HepG2 (cell line): Measurements from ENCODE around the gene PLXDC2. TPM values are rescaled to one million over a fixed set of nuclear protein-coding genes. Genes with fewer than 3 reads are reported as not detected.
A peak's percentile ranks its signal among the peaks of the same experiment; 100 is the strongest.

Experiments
- ATAC-seq: fragments of 200-7000 bp; cut with Tn5 transposase; 3 replicates; pipeline ENCODE4 v1.9.1; 2020; ENCODE audit warnings: mild to moderate bottlenecking, moderate library complexity
- BruUV-seq: library from RNA; stranded (reverse); fragments of 400-500 nt; replicated peaks from 2 replicates; lab custom pipeline; 2021; lab: Mats Ljungman, UMichigan
- CTCF ChIA-PET: fragments of 300-600 bp; formaldehyde crosslinking; extraction: SDS; loops from one replicate; lab custom pipeline; 2021; ENCODE audit warnings: low total read pairs, inconsistent platforms, low intra/inter-chr PET ratio; lab: Yijun Ruan, JAX
- POLR2A ChIA-PET: fragments of 350-600 bp; sonication (Branson Sonifier 250); formaldehyde crosslinking; loops from one replicate; lab custom pipeline; 2020; ENCODE audit warnings: antibody characterized with exemption, inconsistent platforms; lab: Yijun Ruan, JAX
- DNase-seq: peaks from one replicate; pipeline ENCODE4 v3.0.0-alpha.2; 2015; ENCODE audit warnings: low spot score
- FAIRE-seq: peaks from 3 replicates; lab custom pipeline; 2011; peaks lifted over from hg19 to GRCh38; lab: Jason Lieb, UNC
- H2AFZ ChIP-seq: one replicate; pipeline ENCODE4 v1.6.1; 2011; ENCODE audit warnings: low read length, inconsistent platforms
- H3K27ac ChIP-seq: fragments of 300-600 bp; 3 replicates; pipeline ENCODE4 v1.8.0; 2011; ENCODE audit warnings: mixed run types, mild to moderate bottlenecking, mixed read lengths, low read length, inconsistent platforms; ENCODE audit not compliant: insufficient read depth; ENCODE audit errors: extremely low read length
- H3K27me3 ChIP-seq, 2 experiments: fragments of 200-600 bp in 1 of 2; 2 replicates in 1 of 2; 3 replicates in 1 of 2; pipeline versions ENCODE4 v1.6.0 to v1.8.0; 2011; ENCODE audit warnings: low read length in 2 of 2, mild to moderate bottlenecking in 2 of 2, moderate library complexity in 2 of 2, inconsistent platforms in 1 of 2; ENCODE audit not compliant: insufficient read depth in 2 of 2, control insufficient read depth in 1 of 2
- H3K36me3 ChIP-seq, 2 experiments: fragments of 200-600 bp in 1 of 2; replicated peaks in 1 of 2; 2 replicates in 1 of 2; 3 replicates in 1 of 2; pipeline versions ENCODE4 v1.5.1 to v1.8.0; 2011; ENCODE audit warnings: low read length in 2 of 2, inconsistent platforms in 1 of 2; ENCODE audit not compliant: insufficient read depth in 2 of 2, control insufficient read depth in 1 of 2
- H3K4me1 ChIP-seq: 2 replicates; pipeline ENCODE4 v1.5.1; 2012; ENCODE audit warnings: low read length, inconsistent platforms; ENCODE audit not compliant: insufficient read depth
- H3K4me2 ChIP-seq: 2 replicates; pipeline ENCODE4 v1.6.0; 2011; ENCODE audit warnings: low read depth, low read length, inconsistent platforms
- H3K4me3 ChIP-seq, 3 experiments: fragments of 200-600 bp in 1 of 3; sonication (generic), shearing (Covaris generic) in 1 of 3; replicated peaks in 1 of 3; 2 replicates each; pipeline ENCODE4 v1.5.1; 2011 to 2016; ENCODE audit warnings: low read length in 3 of 3, inconsistent platforms in 2 of 3, low read depth in 2 of 3, mild to moderate bottlenecking in 2 of 3, control low read depth in 1 of 3, mixed read lengths in 1 of 3; ENCODE audit not compliant: insufficient read depth in 1 of 3
- H3K79me2 ChIP-seq: one replicate; pipeline ENCODE4 v1.6.1; 2011; ENCODE audit warnings: low read length, inconsistent platforms; ENCODE audit not compliant: insufficient read depth
- H3K9ac ChIP-seq: 2 replicates; pipeline ENCODE4 v1.6.0; 2011; ENCODE audit warnings: mild to moderate bottlenecking, low read depth, low read length, inconsistent platforms; ENCODE audit not compliant: insufficient read depth
- H3K9me3 ChIP-seq: 2 replicates; pipeline ENCODE4 v1.5.1; 2012; ENCODE audit warnings: mild to moderate bottlenecking, low read length
- H4K20me1 ChIP-seq: 2 replicates; pipeline ENCODE4 v1.6.0; 2011; ENCODE audit warnings: inconsistent platforms, mild to moderate bottlenecking, low read length, moderate library complexity; ENCODE audit not compliant: insufficient read depth
- ATAD3A ChIP-seq: sonication (generic); formaldehyde crosslinking; IDR thresholded peaks from 2 replicates; pipeline ENCODE4 v1.4.0; 2020; ENCODE audit warnings: missing genetic modification reagents
- GMEB2 ChIP-seq: IDR thresholded peaks from 2 replicates; pipeline ENCODE4 v1.6.1; 2016; ENCODE audit warnings: missing biosample characterization, missing genetic modification reagents, low read depth
- MAFF ChIP-seq: IDR thresholded peaks from 2 replicates; pipeline ENCODE4 v1.6.1; 2011; ENCODE audit warnings: low read depth, low read length, improper control_type of control experiment
- MAFK ChIP-seq, 2 experiments: IDR thresholded peaks in 1 of 2; conservative IDR thresholded peaks in 1 of 2; 2 replicates each; pipeline ENCODE4 v1.6.1; 2011; ENCODE audit warnings: improper control_type of control experiment in 2 of 2, low read length in 2 of 2
- NFE2L2 ChIP-seq: fragments of 150-350 bp; IDR thresholded peaks from 2 replicates; pipeline ENCODE4 v1.6.1; 2014; ENCODE audit warnings: low read length
- NR2F6 ChIP-seq, 2 experiments: IDR thresholded peaks; 2 replicates each; pipeline ENCODE4 v1.6.1; 2016; ENCODE audit warnings: antibody characterized with exemption in 1 of 2, mild to moderate bottlenecking in 1 of 2
- ZBTB3 ChIP-seq: sonication (generic); formaldehyde crosslinking; IDR thresholded peaks from 2 replicates; pipeline ENCODE4 v1.4.0; 2020; ENCODE audit warnings: low read depth, mild to moderate bottlenecking, moderate library complexity, missing genetic modification reagents, borderline replicate concordance
- ZFP36 ChIP-seq: fragments of 150-350 bp; IDR thresholded peaks from 2 replicates; pipeline ENCODE4 v1.6.1; 2018; ENCODE audit warnings: borderline replicate concordance, low read length, low read depth; ENCODE audit not compliant: partially characterized antibody
- ZNF629 ChIP-seq: sonication (generic); formaldehyde crosslinking; conservative IDR thresholded peaks from 2 replicates; pipeline ENCODE4 v1.5.0; 2020; ENCODE audit warnings: missing genetic modification reagents
- WGBS: methylation state at CpG from one replicate; pipeline ENCODE4 v1.1.6; 2017; ENCODE audit warnings: low lambda C conversion rate; 5-methylcytosine and 5-hydroxymethylcytosine counted together
- in situ Hi-C: cut with HindIII; loops from 2 replicates; pipeline ENCODE4 v1.10.0; 2017; ENCODE audit warnings: low pct_unique_long_range_greater_than_20kb; ENCODE audit not compliant: extremely low pct_ligation_motif_present
- intact Hi-C: fragments of 100-400 bp; cut with micrococcal nuclease; formaldehyde crosslinking; loops from one replicate; pipeline ENCODE4 v1.10.0; 2022; ENCODE audit not compliant: unreplicated experiment
- polyA plus RNA-seq, 8 experiments: library from polyadenylated mRNA; depleted of rRNA in 3 of 8; stranded (reverse) in 7 of 8; unstranded in 1 of 8; fragments of >200 nt; fragmentation: Illumina TruSeq in 4 of 8; extraction: Trizol in 4 of 8; gene quantifications; 2 replicates each; pipeline versions ENCODE4 v1.2.1 to v1.2.3, GENCODE V29; 2011 to 2016; ENCODE audit warnings: low read depth in 4 of 8, missing spikeins in 1 of 8, mixed read lengths in 1 of 8; ENCODE audit not compliant: insufficient read depth in 1 of 8
- total RNA-seq, 5 experiments: library from RNA; depleted of rRNA; stranded (reverse); fragments of >200 nt; fragmentation: Illumina TruSeq; extraction: Trizol; gene quantifications; 2 replicates each; pipeline ENCODE4 v1.2.3, GENCODE V29; 2016; ENCODE audit warnings: low read depth in 1 of 5

Gene PLXDC2
- total and polyA plus RNA-seq, 2 of the 13 experiments (the other 11 are each of a cell fraction or from before 2014, with no cell fraction given) = 2.1 to 2.4 TPM

- no TSS peak for BruUV-seq
- ATAC-seq (no peak), FAIRE-seq (no peak), DNase-seq (no peak)
- H3K36me3 ChIP-seq = no peaks in the 10 kb centered on the region
- no peaks in the 10 kb centered on the region for H3K27me3 ChIP-seq
- no peak overlapping the region for H2AFZ ChIP-seq
- TF ChIP-seq GMEB2 (CRISPR knock-in tag) = no peak
- 27% methylated on average over 2 of the region's 2 CpGs for WGBS
- no peak overlapping the region for H3K27ac ChIP-seq
- H3K79me2 ChIP-seq = no peaks in the 10 kb centered on the region
- no peaks in the 10 kb centered on the region for H3K4me1 ChIP-seq
- H3K9ac ChIP-seq = no peak overlapping the region
- intact Hi-C loops = no loop called here
- ChIA-PET POLR2A (no interaction called here), CTCF (no interaction called here)
- H3K4me2 ChIP-seq = no peak overlapping the region
- in situ Hi-C loops = no loop called here
- no peaks in the 10 kb centered on the region for H3K9me3 ChIP-seq
- H3K4me3 ChIP-seq = no peak overlapping the region
- no peaks in the 10 kb centered on the region for H4K20me1 ChIP-seq
Measured at GRCh38 chr10:19876570-19876969, 60.3 kb downstream of the PLXDC2 start.

- WGBS = 37% methylated on average over 8 of the region's 8 CpGs
- no peaks in the 10 kb centered on the region for H3K27me3 ChIP-seq
- H3K9me3 ChIP-seq = no peaks in the 10 kb centered on the region
- H3K79me2 ChIP-seq = no peaks in the 10 kb centered on the region
- no peaks in the 10 kb centered on the region for H3K4me1 ChIP-seq
- in situ Hi-C loops (no loop called here), intact Hi-C loops (no loop called here)
- POLR2A ChIA-PET = no interaction called here
- H3K4me3 ChIP-seq = no peak overlapping the region
- no peak overlapping the region for H3K9ac ChIP-seq
- H3K36me3 ChIP-seq = no peaks in the 10 kb centered on the region
- no peak overlapping the region for H2AFZ ChIP-seq
- ATAC-seq (no peak), DNase-seq (no peak), FAIRE-seq (no peak)
- TF ChIP-seq NFE2L2 = peak; percentile 62
- TF ChIP-seq ZNF629 (CRISPR knock-in tag) = no peak
- TF ChIP-seq ZBTB3 = no peak
- peak; percentile 29; the same call in 1 of the 2 replicates for TF ChIP-seq MAFF
- TF ChIP-seq NR2F6 (IDR thresholded peaks at IDR 0.05) = no peak
- no peak for TF ChIP-seq NR2F6 (CRISPR knock-in tag; IDR thresholded peaks at IDR 0.05)
- no peak for TF ChIP-seq ATAD3A (CRISPR knock-in tag)
- no peak for TF ChIP-seq ZFP36
- TF ChIP-seq MAFK (conservative IDR thresholded peaks at IDR 0.05 in 1 of 2, IDR thresholded peaks at IDR 0.05 in 1 of 2; ENCODE audit: low read length in 2 of 2) = peak; percentile 8 to 26; a peak in 2 of 4 replicates
- no peak overlapping the region for H3K4me2 ChIP-seq
- no peak overlapping the region for H3K27ac ChIP-seq
- H4K20me1 ChIP-seq = no peaks in the 10 kb centered on the region
- CTCF ChIA-PET = no interaction called here
- BruUV-seq = no TSS peak
Measured at GRCh38 chr10:19877466-19878255, 61.4 kb downstream of the PLXDC2 start.
